GM23338 (cell line): ENCODE measurements around the gene ITGB7. TPM values are rescaled to one million over a fixed set of nuclear protein-coding genes. Genes with fewer than 3 reads are reported as not detected.

ENCODE experiments used
- ATAC-seq: fragments of 200-7000 bp; cut with Tn5 transposase; 3 replicates; pipeline ENCODE4 v1.9.1; 2020
- DNase-seq: peaks from one replicate; pipeline ENCODE4 v3.0.0-alpha.2; 2015; ENCODE audit warnings: low spot score
- H2AFZ ChIP-seq: fragments of 200-600 bp; sonication (generic); 2 replicates; pipeline ENCODE4 v1.8.0; 2016; ENCODE audit warnings: antibody characterized with exemption, mild to moderate bottlenecking, moderate library complexity
- H3F3A ChIP-seq: fragments of 200-600 bp; sonication (generic); replicated peaks from 2 replicates; pipeline ENCODE4 v1.8.0; 2017; ENCODE audit warnings: antibody characterized with exemption, mixed run types, low read depth
- H3K27ac ChIP-seq: fragments of 200-600 bp; sonication (generic); 2 replicates; pipeline ENCODE4 v1.6.1; 2016; ENCODE audit warnings: low read depth
- H3K27me3 ChIP-seq: fragments of 200-600 bp; sonication (generic); 2 replicates; pipeline ENCODE4 v1.8.0; 2016; ENCODE audit warnings: mild to moderate bottlenecking, mixed run types, moderate library complexity; ENCODE audit not compliant: insufficient read depth
- H3K36me3 ChIP-seq: fragments of 200-600 bp; sonication (generic); 2 replicates; pipeline ENCODE4 v1.8.0; 2016; ENCODE audit warnings: mild to moderate bottlenecking; ENCODE audit not compliant: insufficient read depth
- H3K4me1 ChIP-seq: fragments of 200-600 bp; sonication (generic); 2 replicates; pipeline ENCODE4 v1.8.0; 2016; ENCODE audit warnings: mild to moderate bottlenecking, moderate library complexity; ENCODE audit not compliant: insufficient read depth
- H3K4me2 ChIP-seq: fragments of 200-600 bp; sonication (generic); 2 replicates; pipeline ENCODE4 v1.7.1; 2017; ENCODE audit warnings: mixed run types
- H3K4me3 ChIP-seq: fragments of 200-600 bp; sonication (generic); 2 replicates; pipeline ENCODE4 v1.6.1; 2016; ENCODE audit warnings: mixed run types
- H3K79me2 ChIP-seq: fragments of 200-600 bp; sonication (generic); replicated peaks from 2 replicates; pipeline ENCODE4 v1.8.0; 2017; ENCODE audit warnings: mild to moderate bottlenecking; ENCODE audit not compliant: insufficient read depth
- H3K9me2 ChIP-seq: fragments of 200-600 bp; sonication (generic); 2 replicates; pipeline ENCODE4 v1.8.0; 2017; ENCODE audit not compliant: insufficient read depth
- H4K20me1 ChIP-seq: fragments of 200-600 bp; sonication (generic); replicated peaks from 2 replicates; pipeline ENCODE4 v1.8.0; 2017; ENCODE audit warnings: mild to moderate bottlenecking; ENCODE audit not compliant: insufficient read depth
- H3K27ac Mint-ChIP-seq: 2 replicates; pipeline ENCODE4 v1.8.0; 2020; ENCODE audit warnings: inconsistent platforms, mild to moderate bottlenecking, moderate library complexity, mixed read lengths
- H3K27me3 Mint-ChIP-seq: 3 replicates; pipeline ENCODE4 v1.8.0; 2022; ENCODE audit warnings: low read depth, mild to moderate bottlenecking, moderate library complexity, mixed read lengths, inconsistent platforms; ENCODE audit not compliant: insufficient read depth, poor library complexity
- H3K36me3 Mint-ChIP-seq: 3 replicates; pipeline ENCODE4 v1.8.0; 2021; ENCODE audit warnings: low read depth, mild to moderate bottlenecking, inconsistent platforms, moderate library complexity, mixed read lengths
- H3K4me1 Mint-ChIP-seq: 3 replicates; pipeline ENCODE4 v1.8.0; 2020; ENCODE audit warnings: mild to moderate bottlenecking, inconsistent platforms, mixed read lengths
- H3K4me3 Mint-ChIP-seq: 3 replicates; pipeline ENCODE4 v1.8.0; 2021; ENCODE audit warnings: moderate library complexity, mild to moderate bottlenecking, inconsistent platforms, mixed read lengths
- H3K9me3 Mint-ChIP-seq: 3 replicates; pipeline ENCODE4 v1.8.0; 2020; ENCODE audit warnings: moderate library complexity, mild to moderate bottlenecking, inconsistent platforms, mixed read lengths
- ETS1 ChIP-seq: IDR thresholded peaks from 2 replicates; pipeline ENCODE4 v1.6.1; 2016; ENCODE audit warnings: antibody characterized with exemption
- EZH2phosphoT487 ChIP-seq: fragments of 200-600 bp; sonication (generic); IDR thresholded peaks from one replicate; pipeline ENCODE4 v1.8.1; 2018; ENCODE audit warnings: antibody characterized with exemption; ENCODE audit not compliant: unreplicated experiment
- JUNB ChIP-seq: IDR thresholded peaks from one replicate; pipeline ENCODE4 v1.6.1; 2016; ENCODE audit warnings: antibody characterized with exemption; ENCODE audit not compliant: unreplicated experiment
- NANOG ChIP-seq: IDR thresholded peaks from 2 replicates; pipeline ENCODE4 v1.6.1; 2016; ENCODE audit warnings: antibody characterized with exemption, borderline replicate concordance
- POLR2AphosphoS5 ChIP-seq: IDR thresholded peaks from 2 replicates; pipeline ENCODE4 v1.6.1; 2016; ENCODE audit warnings: antibody characterized with exemption, low read depth
- STAT1 ChIP-seq: IDR thresholded peaks from one replicate; pipeline ENCODE4 v1.6.1; 2016; ENCODE audit warnings: antibody characterized with exemption; ENCODE audit not compliant: unreplicated experiment
- ZNF331 ChIP-seq: fragments of 250-450 bp; sonication (Bioruptor Pico); IDR thresholded peaks from 2 replicates; pipeline ENCODE4 v1.5.0; 2020; ENCODE audit warnings: low read depth, mild to moderate bottlenecking, moderate library complexity
- polyA plus RNA-seq: library from polyadenylated mRNA; unstranded; fragments of >200 nt; fragmentation: Nextera tagmentation; extraction: Ambion mirVana; gene quantifications from 2 replicates; pipeline ENCODE4 v1.2.1, GENCODE V29; 2016
- total RNA-seq: library from RNA; depleted of rRNA; stranded (reverse); fragments of >200 nt; shearing (Covaris generic); gene quantifications from 2 replicates; pipeline ENCODE4 v1.2.3, GENCODE V29; 2014
- TF ChIP-seq, protein P1 (sequence below), 2 experiments: fragments of 200-600 bp in 1 of 2; sonication (generic) in 1 of 2; conservative IDR thresholded peaks; 2 replicates each; pipeline versions ENCODE4 v1.5.1 to v1.6.1; 2016 to 2017; ENCODE audit warnings: antibody characterized with exemption in 2 of 2, low read depth in 2 of 2, mild to moderate bottlenecking in 2 of 2, moderate library complexity in 1 of 2

ITGB7 gene
- total and polyA plus RNA-seq, 2 experiments from 2014 or later: 0.32 TPM; not detected in 1

DNA sequence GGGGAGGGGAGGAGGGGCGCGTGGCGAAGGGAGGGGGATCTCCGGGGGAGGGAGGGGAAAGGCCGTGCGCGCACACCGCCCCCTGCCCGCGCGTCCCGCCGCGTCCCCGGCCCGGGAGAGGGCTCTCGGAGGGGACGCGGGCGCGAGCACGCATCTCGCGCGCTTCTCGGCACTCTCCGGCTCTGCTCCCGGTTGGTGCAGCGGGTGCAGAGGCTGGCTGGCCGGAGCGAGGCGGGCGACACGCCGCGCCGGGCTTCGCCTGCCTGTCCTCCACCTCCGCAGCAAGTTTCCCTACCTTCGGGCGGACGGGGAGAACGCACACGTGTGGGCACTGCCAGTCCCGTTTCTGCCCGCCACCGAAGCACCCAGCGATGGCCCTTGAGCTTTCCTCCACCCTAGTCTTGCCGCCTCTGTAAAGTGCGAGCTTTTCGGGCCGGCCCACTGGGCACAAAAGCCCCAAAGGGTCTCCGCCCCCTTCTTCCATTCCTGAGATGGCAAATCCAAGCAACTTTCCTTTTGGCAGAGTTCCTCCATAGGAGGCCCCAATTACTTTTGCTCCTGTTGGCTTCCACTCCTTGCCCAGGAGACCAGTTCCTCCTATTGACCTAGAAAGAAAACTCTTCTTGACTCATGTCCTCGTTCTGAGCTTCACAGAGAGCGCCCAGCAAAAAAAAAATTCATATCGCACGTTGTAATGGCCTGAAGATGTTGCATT is 26.0 kb downstream of the ITGB7 start:
- Histone ChIP-seq H3K27me3 (peaks cover 38% of the 10 kb centered on the region), H3F3A (peaks cover 19% of the 10 kb centered on the region), H2AFZ (peak overlapping the region; percentile 91; the same call in 1 of the 2 replicates), H3K4me3 (peak overlapping the region; percentile 80), H4K20me1 (peaks cover 26% of the 10 kb centered on the region), H3K79me2 (peaks cover 17% of the 10 kb centered on the region), H3K27ac (peak overlapping the region; percentile 94), H3K9me2 (no peaks in the 10 kb centered on the region), H3K4me2 (peak overlapping the region; percentile 98), H3K4me1 (peaks cover 17% of the 10 kb centered on the region), H3K36me3 (peaks cover 11% of the 10 kb centered on the region; the same call in 1 of the 2 replicates)
- peaks cover 23% of the 10 kb centered on the region for H3K4me1 Mint-ChIP-seq
- ATAC-seq: peak; percentile 83
- H3K36me3 Mint-ChIP-seq: peaks cover 44% of the 10 kb centered on the region
- H3K9me3 Mint-ChIP-seq: no peaks in the 10 kb centered on the region
- TF ChIP-seq JUNB: no peak
- TF ChIP-seq STAT1: no peak
- TF ChIP-seq, protein P1, sequence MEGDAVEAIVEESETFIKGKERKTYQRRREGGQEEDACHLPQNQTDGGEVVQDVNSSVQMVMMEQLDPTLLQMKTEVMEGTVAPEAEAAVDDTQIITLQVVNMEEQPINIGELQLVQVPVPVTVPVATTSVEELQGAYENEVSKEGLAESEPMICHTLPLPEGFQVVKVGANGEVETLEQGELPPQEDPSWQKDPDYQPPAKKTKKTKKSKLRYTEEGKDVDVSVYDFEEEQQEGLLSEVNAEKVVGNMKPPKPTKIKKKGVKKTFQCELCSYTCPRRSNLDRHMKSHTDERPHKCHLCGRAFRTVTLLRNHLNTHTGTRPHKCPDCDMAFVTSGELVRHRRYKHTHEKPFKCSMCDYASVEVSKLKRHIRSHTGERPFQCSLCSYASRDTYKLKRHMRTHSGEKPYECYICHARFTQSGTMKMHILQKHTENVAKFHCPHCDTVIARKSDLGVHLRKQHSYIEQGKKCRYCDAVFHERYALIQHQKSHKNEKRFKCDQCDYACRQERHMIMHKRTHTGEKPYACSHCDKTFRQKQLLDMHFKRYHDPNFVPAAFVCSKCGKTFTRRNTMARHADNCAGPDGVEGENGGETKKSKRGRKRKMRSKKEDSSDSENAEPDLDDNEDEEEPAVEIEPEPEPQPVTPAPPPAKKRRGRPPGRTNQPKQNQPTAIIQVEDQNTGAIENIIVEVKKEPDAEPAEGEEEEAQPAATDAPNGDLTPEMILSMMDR (conservative IDR thresholded peaks at IDR 0.05; ENCODE audit: low read depth in 2 of 2): 0 out of 4 replicates have a peak, but pooled peaks of 1 of the 2 experiments have one; percentile 0
- TF ChIP-seq POLR2AphosphoS5: no peak
- TF ChIP-seq ZNF331 (CRISPR knock-in tag): no peak
- peak overlapping the region; percentile 84 for H3K4me3 Mint-ChIP-seq
- DNase-seq: peak; percentile 84
- peaks cover 39% of the 10 kb centered on the region for H3K27me3 Mint-ChIP-seq
- H3K27ac Mint-ChIP-seq: peak overlapping the region; percentile 44

DNA sequence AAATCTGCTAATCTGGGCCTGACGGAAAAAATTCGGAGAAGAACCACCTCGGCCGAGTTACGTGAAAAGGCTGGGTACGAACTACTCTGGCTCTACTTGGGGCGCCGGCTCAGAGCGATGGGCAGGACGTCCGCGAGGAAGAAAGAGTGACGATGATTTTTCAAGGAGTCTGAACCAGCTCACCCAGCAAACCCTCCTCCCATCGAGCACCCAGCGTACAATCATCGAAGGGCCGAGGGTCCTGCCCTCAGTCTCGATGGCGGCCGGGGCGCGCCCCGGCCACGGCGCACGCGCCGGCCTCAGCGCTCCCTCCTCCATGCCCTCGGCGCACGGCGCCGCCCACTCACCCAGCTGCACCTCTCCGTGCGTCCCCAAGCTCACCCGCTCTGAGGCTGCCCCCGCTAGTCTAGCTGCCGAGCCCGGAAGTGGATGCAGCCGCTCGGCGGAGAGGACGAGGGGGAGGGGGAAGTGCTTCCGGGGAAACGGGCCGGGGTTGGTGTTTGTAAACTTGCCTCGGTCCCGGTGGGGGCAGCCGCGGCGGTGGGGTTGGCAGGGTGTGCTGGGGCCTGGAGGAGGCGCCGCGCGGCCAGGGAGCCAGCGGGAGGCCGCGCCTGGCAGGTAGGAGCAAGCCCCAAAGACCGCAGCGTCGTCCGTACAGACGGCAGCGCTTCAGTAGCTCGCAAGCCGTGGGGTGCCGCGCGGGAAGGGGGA is 26.7 kb downstream of the ITGB7 start, which contains the start of the genes CSAD and ZNF740:
Gene CSAD (minus strand): TSS at position 706 of the 711 bp plus-strand sequence. CDS start 7,455 bp downstream, outside the sequence.
Gene ZNF740 (plus strand): TSS at position 503 of the 711 bp plus-strand sequence. CDS start 1,262 bp downstream, outside the sequence.
- Histone ChIP-seq H3F3A (peaks cover 19% of the 10 kb centered on the region), H3K36me3 (peaks cover 11% of the 10 kb centered on the region; the same call in 1 of the 2 replicates), H3K79me2 (peaks cover 17% of the 10 kb centered on the region), H3K9me2 (no peaks in the 10 kb centered on the region), H3K4me1 (peaks cover 23% of the 10 kb centered on the region), H4K20me1 (peaks cover 32% of the 10 kb centered on the region), H3K4me2 (peak within 1 kb of the TSS; percentile 98), H2AFZ (peak within 1 kb of the TSS; percentile 99), H3K4me3 (peak within 1 kb of the TSS; percentile 80), H3K27ac (peak within 1 kb of the TSS; percentile 94), H3K27me3 (peaks cover 45% of the 10 kb centered on the region)
- Mint-ChIP-seq H3K27ac (peak within 1 kb of the TSS; percentile 92), H3K9me3 (no peaks in the 10 kb centered on the region), H3K36me3 (peaks cover 37% of the 10 kb centered on the region), H3K4me3 (peak within 1 kb of the TSS; percentile 84), H3K4me1 (peaks cover 28% of the 10 kb centered on the region), H3K27me3 (peaks cover 47% of the 10 kb centered on the region)
- DNase-seq (peak; percentile 98), ATAC-seq (peak; percentile 96)
- TF ChIP-seq NANOG (no peak), STAT1 (no peak), ETS1 (peak; percentile 54; the same call in 1 of the 2 replicates), JUNB (no peak), EZH2phosphoT487 (no peak), POLR2AphosphoS5 (peak; percentile 31; the same call in 1 of the 2 replicates)
- TF ChIP-seq, protein P1 (conservative IDR thresholded peaks at IDR 0.05; ENCODE audit: low read depth in 2 of 2): 0 out of 4 replicates have a peak, but pooled peaks of 1 of the 2 experiments have one; percentile 0
